GM18907 (cell line): ENCODE results near the gene RAB17.
A peak's percentile ranks its signal among the peaks of the same experiment; 100 is the strongest.

ENCODE experiments used
- ATAC-seq: cut with Tn5 transposase; IDR thresholded peaks from one replicate; pipeline ENCODE4 v1.9.1; 2021; ENCODE audit warnings: mild to moderate bottlenecking, moderate library complexity; ENCODE audit not compliant: unreplicated experiment

The RAB17 gene

DNA sequence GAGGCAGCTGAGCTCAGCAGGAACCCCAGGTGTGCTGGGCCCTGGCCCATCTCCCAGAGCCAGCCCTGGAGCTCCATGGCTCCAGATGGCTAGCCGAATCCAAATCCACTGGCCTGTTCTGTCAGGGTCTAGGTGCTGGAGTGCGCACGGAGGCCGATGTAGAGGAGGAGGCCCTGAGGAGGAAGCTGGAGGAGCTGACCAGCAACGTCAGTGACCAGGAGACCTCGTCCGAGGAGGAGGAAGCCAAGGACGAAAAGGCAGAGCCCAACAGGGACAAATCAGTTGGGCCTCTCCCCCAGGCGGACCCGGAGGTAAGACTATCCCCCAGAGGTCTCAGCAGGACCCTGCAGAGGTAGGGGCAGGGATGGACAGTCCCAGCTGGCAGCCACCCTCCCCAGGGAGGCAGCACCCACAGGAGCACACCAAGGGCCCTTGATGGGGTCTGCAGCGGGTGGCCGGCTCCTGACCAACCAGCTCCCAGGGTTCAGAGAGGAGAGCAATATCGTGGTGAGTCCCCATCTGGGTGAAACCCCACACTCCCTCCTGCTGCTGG, 50.2 kb downstream of the RAB17 start:
- ATAC-seq, result no peak

- no peak for ATAC-seq
Observed at GRCh38 chr2:237539681-237540080, 50.9 kb downstream of the RAB17 start.

GRCh38 chr2:237538901-237539300, 51.6 kb downstream of the RAB17 start:
- ATAC-seq, result no peak

DNA sequence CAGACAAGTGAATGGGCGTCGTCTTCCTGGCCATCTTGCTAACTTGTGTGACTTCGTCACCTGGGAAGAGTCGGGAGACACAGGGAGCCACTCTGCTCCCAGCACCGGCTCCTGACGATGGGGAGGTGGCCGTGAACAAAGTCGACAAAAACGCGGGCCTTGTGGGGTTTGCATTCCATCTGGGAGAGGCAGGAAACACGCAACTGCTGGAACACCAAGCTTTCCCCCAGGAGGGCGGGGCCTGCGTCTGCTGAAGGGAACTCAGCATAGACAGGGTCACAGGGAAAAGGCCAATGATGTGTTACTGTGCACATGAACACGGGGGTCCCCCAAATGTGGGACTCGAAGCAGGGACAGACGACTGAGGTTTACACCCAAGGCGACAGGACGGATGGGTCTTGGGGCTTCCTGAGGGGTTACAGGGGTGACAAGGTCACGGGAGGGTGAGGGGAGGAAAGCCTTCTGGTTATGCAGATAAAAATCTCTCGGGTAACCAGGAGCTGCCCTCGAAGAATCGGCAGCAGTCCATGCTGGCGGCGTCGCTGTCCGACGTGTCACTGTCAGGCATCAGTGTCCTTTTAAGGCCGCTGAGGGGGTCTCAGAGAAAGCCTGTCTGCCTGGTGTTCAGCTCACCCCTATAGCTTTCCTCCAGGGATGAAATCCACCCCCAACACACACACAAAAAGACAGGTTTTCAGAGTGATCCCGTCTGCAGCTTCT, 52.4 kb downstream of the RAB17 start:
- ATAC-seq, result no peak

GRCh38 chr2:237536617-237537016, 53.9 kb downstream of the RAB17 start:
- ATAC-seq, result no peak

DNA sequence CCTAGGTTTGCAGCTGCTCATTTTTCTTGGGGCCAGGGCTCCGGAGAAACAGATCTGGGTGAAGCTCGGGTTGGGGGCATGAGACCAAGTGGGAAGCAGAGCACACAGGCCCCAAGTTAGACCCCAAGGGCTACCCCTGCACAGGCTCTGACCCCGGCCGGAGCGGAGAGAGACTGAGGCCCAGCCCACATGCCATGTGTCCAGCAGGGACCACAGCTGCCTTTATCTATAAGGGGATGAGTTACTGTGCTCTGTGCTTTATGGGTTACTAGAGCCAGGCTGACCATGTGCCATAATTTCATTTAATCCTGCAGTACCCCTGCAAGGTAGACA, 54.5 kb downstream of the RAB17 start:
- no peak for ATAC-seq

DNA sequence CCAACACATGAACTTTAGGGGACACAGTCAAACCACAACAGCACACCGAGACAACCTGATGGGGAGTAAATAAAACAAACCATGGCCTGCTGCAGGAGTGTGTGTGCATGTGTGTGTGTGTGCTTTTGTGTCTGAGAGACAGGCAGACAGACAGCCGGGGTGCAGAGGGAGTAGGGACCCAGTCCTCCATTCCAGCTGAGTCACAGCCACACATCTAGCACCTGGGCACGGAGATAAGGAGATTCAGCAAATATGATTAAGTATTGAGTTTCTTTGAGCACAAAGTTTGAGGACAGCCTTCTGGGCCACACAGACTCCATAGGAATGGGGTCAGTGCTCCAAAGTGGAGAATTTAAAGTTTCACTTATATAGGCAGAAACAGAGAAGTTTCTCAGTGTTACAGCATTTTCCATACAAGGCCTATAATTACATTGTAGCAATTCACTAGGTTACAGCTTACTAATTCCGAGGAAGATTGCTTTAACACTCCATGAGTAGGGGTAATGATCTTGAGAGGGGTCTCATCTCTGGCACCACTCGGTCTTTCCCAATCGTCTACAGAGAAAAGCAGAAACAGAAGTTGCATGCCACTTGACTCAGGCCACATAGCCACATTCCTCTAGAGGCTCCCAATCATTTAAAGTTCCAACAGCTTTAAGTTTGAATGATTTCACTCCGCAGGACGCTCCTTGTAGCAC, 55.0 kb downstream of the RAB17 start:
- ATAC-seq, result no peak

DNA sequence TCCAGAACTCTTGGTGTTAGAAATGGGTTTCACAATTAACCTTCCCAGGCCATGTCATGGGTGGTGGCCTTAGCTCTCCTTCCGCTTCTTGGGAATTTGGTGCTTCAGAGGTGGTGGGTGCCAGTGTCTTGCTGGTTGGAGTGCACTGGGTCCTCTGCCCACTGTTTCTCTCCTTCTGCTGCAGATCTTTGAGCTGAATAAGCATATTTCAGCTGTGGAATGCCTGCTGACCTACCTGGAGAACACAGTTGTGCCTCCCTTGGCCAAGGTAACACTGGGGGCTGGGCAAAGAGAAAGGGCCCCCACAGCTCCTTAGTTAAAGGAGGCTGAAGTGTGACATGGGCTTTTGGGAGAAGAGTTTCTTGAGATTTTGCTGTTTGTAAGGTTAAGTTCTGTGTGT, 56.2 kb downstream of the RAB17 start:
- ATAC-seq, result no peak

GRCh38 chr2:237533668-237534161, 56.8 kb downstream of the RAB17 start:
- ATAC-seq, result no peak

GRCh38 chr2:237532160-237532559, 58.4 kb downstream of the RAB17 start:
- no peak for ATAC-seq

DNA sequence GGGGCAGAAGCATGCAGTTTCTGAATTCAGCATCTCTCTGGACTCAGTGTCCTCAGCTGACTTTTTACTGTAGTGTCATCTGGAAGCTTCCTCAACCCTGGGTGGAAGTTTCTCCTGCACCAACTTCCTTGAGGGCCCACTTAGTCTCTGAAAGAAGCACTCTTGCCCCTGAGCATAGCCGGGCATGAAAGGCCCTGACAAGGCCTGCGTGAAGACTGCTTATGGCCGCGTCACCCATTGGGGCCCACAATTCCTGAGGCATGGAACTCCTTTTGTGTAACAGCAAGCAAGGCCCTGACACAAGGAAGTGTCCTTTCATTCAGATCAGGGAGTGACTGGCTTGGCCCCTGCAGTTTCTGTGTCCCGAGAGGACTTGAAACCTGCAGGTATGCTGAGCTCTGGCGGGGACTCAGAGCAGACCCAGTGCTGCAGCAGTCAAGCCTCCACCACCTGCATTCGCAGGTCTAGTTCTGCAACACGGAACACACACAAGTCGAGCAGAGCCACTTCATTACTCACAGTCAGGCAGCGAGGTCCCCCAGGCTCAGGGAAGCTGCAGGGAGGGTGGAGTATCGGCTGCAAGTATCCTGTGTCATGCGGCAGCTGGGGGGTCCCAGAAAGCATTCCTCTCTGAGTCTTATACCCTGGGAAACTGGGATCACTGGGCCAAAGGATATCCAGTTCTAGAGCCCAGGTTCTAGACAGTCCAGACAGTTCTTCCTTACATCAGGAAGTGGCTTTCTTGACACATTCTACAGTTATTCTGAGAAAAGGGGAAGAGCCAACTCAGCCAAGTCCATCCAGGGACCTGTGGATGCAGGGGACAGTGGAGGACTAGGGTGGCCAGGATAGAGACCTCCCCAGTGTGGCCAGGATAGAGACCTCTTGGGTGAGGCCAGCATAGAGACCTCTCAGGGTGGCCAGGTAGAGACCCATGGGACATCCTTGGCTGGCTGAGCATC, 59.8 kb downstream of the RAB17 start:
- no peak for ATAC-seq

GRCh38 chr2:237529452-237530402, 60.8 kb downstream of the RAB17 start:
- peak; percentile 81 for ATAC-seq

DNA sequence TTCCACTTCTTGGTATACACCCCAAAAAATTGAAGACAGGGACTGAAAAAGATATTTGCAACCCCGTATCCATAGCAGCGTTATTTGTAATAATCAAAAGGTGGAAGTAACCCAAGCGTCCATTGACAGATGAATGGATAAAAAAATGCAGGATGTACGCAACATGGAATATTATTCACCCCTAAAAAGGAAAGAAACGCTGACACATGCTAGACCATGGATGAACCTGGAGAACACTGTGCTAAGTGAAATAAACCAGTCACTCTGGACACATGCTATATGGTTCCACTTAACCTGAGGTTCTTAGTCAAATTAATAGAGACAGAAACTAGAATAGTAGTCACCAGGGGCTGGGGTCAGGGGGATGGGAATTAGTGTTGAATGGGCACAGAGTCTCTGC, 62.8 kb downstream of the RAB17 start:
- ATAC-seq, result no peak

DNA sequence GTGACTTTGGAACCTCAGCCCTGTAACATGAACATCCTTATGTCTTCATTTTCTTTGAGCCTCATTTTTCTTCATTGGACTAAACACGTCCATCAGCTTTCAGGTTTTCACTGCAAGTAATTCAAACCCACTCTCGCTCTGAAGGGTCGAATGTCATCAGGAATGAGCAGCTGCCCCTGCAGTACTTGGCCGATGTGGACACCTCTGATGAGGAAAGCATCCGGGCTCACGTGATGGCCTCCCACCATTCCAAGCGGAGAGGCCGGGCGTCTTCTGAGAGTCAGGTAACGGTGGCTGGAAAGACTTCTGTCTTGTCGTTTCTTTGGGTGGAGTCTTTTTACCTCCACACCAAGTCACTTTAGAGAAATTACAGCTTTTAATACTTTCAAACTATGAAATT, 63.3 kb downstream of the RAB17 start:
- ATAC-seq, result no peak

GRCh38 chr2:237525559-237526157, 64.9 kb downstream of the RAB17 start:
- no peak for ATAC-seq

DNA sequence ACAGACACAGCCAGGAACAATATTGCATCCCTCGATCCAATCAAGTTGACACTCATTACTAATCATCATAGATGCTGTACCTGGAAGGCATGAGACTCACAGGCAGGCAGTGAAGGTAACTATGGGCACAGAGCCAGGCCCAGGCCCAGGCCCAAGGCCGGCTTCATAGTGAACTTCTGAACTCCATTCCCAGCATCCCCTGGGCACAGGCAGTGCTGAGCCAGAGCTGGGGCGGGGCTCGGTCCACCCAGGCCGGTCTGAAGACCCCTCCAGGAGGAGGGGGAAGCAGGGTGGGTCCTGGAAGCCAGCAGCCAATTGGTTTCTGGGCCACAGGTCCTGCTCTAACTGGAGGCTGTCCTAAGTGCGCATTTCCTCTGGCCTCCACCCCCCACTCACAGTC, 65.9 kb downstream of the RAB17 start:
- no peak for ATAC-seq
